Adrenal gland (tissue), 5 donors: ENCODE measurements around the gene PRDX5.

Experiments used
- POLR2A ChIP-seq, 2 donors: fragments of 450-650 bp; IDR thresholded peaks; one replicate each; pipeline ENCODE4 v1.6.1; 2017; ENCODE audit warnings: antibody characterized with exemption in 2 of 2, mild to moderate bottlenecking in 2 of 2, moderate library complexity in 1 of 2
- TF ChIP-seq, protein P1 (sequence below), 6 experiments: fragments of 450-650 bp in 4 of 6; fragments of 200-600 bp in 2 of 6; sonication (generic) in 1 of 6; IDR thresholded peaks; 1 replicate in 5 of 6; 2 replicates in 1 of 6; pipeline versions ENCODE4 v1.5.1 to v1.8.0; 2016 to 2021; ENCODE audit warnings: antibody characterized with exemption in 6 of 6, mild to moderate bottlenecking in 2 of 6, moderate library complexity in 1 of 6
- donor health status: DM: no; HTN: no; CAD: no.

DNA sequence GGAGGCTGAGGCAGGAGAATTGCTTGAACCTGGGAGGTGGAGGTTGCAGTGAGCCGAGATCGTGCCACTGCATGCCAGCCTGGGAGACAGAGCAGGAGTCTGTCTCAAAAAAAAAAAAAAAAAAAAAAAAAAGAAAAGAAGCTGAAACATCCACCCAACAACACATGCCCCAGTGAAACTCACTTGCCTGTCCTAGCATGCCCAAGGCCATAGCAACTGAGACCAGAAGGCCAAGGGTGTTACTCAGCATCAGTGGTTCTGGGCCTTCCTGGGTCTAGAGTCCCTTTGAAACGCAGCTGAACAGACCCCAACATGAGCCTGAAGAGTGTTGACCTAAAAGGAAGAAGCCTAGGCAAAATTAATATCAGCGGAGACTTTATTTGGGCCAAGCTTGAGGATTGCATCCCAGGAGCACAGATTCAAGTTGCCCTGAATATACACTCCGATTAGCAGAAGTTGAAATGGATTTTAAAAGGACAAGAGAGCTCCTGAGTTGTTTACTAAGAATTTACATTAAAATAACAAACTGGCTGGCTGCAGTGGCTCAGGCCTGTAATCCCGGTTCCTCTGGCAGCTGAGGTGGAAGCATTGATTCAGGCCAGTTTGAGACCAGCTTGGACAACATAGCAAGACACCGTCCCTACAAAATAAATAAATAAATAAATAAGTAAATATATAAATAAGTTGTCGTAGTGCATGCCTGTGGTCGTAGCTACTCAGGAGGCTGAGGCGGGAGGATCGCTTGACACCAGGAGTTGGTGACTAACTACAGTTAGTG is 7.0 kb downstream of the PRDX5 start:
- TF ChIP-seq, protein P1, sequence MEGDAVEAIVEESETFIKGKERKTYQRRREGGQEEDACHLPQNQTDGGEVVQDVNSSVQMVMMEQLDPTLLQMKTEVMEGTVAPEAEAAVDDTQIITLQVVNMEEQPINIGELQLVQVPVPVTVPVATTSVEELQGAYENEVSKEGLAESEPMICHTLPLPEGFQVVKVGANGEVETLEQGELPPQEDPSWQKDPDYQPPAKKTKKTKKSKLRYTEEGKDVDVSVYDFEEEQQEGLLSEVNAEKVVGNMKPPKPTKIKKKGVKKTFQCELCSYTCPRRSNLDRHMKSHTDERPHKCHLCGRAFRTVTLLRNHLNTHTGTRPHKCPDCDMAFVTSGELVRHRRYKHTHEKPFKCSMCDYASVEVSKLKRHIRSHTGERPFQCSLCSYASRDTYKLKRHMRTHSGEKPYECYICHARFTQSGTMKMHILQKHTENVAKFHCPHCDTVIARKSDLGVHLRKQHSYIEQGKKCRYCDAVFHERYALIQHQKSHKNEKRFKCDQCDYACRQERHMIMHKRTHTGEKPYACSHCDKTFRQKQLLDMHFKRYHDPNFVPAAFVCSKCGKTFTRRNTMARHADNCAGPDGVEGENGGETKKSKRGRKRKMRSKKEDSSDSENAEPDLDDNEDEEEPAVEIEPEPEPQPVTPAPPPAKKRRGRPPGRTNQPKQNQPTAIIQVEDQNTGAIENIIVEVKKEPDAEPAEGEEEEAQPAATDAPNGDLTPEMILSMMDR (IDR thresholded peaks at IDR 0.05): no peak
- no peak for TF ChIP-seq POLR2A (IDR thresholded peaks at IDR 0.05)
